HG03280 (cell line): ENCODE results near the gene NEO1.

Experiments
- ATAC-seq: cut with Tn5 transposase; IDR thresholded peaks from one replicate; pipeline ENCODE4 v1.9.1; 2021; ENCODE audit warnings: mild to moderate bottlenecking, moderate library complexity; ENCODE audit not compliant: unreplicated experiment

Gene NEO1

GRCh38 chr15:73051807-73052652 is at the start of gene NEO1:
NEO1 (plus strand) TSS chr15:73052463; CDS start chr15:73052676, 213 bp downstream.
- ATAC-seq: peak; percentile 61

GRCh38 chr15:73004462-73004861 is 47.8 kb upstream of the NEO1 start:
- ATAC-seq: no peak

- no peak for ATAC-seq
Observed at GRCh38 chr15:73005032-73005431, 47.2 kb upstream of the NEO1 start.

GRCh38 chr15:73005446-73005845 is 46.8 kb upstream of the NEO1 start:
- no peak for ATAC-seq

- no peak for ATAC-seq
Observed at GRCh38 chr15:73006523-73006922, 45.7 kb upstream of the NEO1 start.

- no peak for ATAC-seq
Observed at GRCh38 chr15:73009066-73010056, 42.9 kb upstream of the NEO1 start.

- no peak for ATAC-seq
Observed at GRCh38 chr15:73010154-73011152, 41.8 kb upstream of the NEO1 start.

GRCh38 chr15:73014904-73015303 is 37.4 kb upstream of the NEO1 start:
- no peak for ATAC-seq

- no peak for ATAC-seq
Observed at GRCh38 chr15:73015493-73015892, 36.8 kb upstream of the NEO1 start.

GRCh38 chr15:73017987-73018386 is 34.3 kb upstream of the NEO1 start:
- no peak for ATAC-seq

- ATAC-seq: no peak
Observed at GRCh38 chr15:73019154-73019553, 33.1 kb upstream of the NEO1 start.

- ATAC-seq: no peak
Observed at GRCh38 chr15:73019601-73020146, 32.6 kb upstream of the NEO1 start.

GRCh38 chr15:73021139-73021621 is 31.1 kb upstream of the NEO1 start:
- ATAC-seq: no peak

GRCh38 chr15:73022161-73022560 is 30.1 kb upstream of the NEO1 start:
- ATAC-seq: no peak

GRCh38 chr15:73023071-73023470 is 29.2 kb upstream of the NEO1 start:
- no peak for ATAC-seq

GRCh38 chr15:73024168-73024567 is 28.1 kb upstream of the NEO1 start:
- ATAC-seq: no peak

GRCh38 chr15:73026511-73027054 is 25.7 kb upstream of the NEO1 start:
- ATAC-seq: no peak

- no peak for ATAC-seq
Observed at GRCh38 chr15:73028031-73028430, 24.2 kb upstream of the NEO1 start.

GRCh38 chr15:73028831-73029451 is 23.3 kb upstream of the NEO1 start:
- ATAC-seq: no peak
